HG03064 (cell line): ENCODE measurements around the gene INAVA.
"Not testable (repeated sequence)": the region's sequence is repeated elsewhere in the genome, so short reads cannot be mapped to it uniquely, and the experiment has no call there.

Experiments
- ATAC-seq: cut with Tn5 transposase; IDR thresholded peaks from one replicate; pipeline ENCODE4 v1.9.1; 2021; ENCODE audit warnings: low read depth; ENCODE audit not compliant: unreplicated experiment

INAVA gene

GRCh38 chr1:200959411-200959921 lies 64.8 kb downstream of the INAVA start:
- no peak for ATAC-seq

GRCh38 chr1:200960236-200960947 lies 65.7 kb downstream of the INAVA start:
- no peak for ATAC-seq

- ATAC-seq = no peak
Observed at GRCh38 chr1:200960948-200961340, 66.2 kb downstream of the INAVA start.

- ATAC-seq = not testable (repeated sequence)
Observed at GRCh38 chr1:200962151-200962550, 67.5 kb downstream of the INAVA start.

DNA sequence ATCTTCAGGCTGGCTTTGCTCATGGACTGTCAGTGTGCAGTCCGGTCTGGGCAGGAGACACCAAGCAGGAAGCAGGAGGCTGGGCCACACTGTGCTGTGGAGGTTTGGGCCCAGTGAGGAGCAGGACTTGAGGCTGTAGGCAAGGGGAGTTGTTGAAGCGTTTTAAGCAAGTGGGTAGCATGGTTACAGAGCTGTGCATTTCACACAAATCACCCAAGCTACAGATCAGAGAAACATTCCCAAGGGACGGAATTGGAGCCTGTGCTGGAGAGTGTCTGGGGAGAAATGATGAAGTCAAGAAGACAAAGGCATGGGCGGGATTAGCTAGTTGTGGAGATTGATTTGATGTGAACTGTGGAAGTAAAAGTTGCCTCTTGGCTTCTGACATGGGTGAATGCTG lies 67.9 kb downstream of the INAVA start:
- no peak for ATAC-seq

DNA sequence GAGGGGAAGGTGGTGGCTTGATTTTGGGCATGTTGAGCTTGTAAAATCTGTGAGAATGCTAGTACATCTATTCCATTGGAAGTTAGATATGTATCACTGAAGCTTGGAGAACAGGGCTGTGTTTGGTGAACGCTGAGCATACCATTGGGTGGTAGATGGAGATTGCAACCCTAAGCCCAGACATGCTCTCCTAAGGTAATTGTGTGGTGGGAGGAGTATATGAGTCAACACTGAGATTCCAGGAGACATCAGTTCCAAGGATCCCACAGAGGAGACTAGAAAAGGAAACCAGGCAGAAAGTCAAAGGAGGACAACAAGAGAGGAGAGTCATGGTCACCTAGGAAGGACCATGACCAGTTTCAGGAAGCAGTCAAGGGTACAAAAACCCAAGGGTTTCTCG lies 68.4 kb downstream of the INAVA start:
- no peak for ATAC-seq

DNA sequence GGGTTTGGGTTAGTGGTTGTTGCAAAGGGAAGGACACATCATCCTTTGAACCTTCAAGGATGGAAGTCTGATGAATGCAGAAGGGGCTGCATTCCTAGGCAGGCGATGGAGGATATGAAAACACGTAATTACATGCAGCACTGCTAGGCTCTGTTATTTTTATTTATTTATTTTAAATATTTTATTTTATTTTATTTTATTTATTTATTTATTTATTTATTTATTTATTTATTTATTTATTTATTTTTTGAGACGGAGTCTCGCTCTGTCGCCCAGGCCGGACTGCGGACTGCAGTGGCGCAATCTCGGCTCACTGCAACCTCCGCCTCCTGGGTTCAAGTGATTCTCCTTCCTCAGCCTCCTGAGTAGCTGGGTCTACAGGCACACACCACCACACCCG lies 69.2 kb downstream of the INAVA start:
- ATAC-seq = not testable (repeated sequence)
